Mucosa of stomach (tissue), 1 donor: ENCODE measurements around the gene IL16.
"Not testable (repeated sequence)": the region's sequence is repeated elsewhere in the genome, so short reads cannot be mapped to it uniquely, and the experiment has no call there.

Experiments
- H3K27me3 ChIP-seq: one replicate; pipeline ENCODE4 v1.7.0; 2013; ENCODE audit warnings: mild to moderate bottlenecking, low read length; ENCODE audit not compliant: control insufficient read depth, insufficient read depth
- H3K36me3 ChIP-seq: one replicate; pipeline ENCODE4 v1.7.0; 2013; ENCODE audit warnings: low read length; ENCODE audit not compliant: control insufficient read depth, insufficient read depth
- H3K4me1 ChIP-seq: one replicate; pipeline ENCODE4 v1.7.0; 2013; ENCODE audit warnings: mild to moderate bottlenecking, low read length; ENCODE audit not compliant: control insufficient read depth, insufficient read depth
- H3K4me3 ChIP-seq: one replicate; pipeline ENCODE4 v1.7.0; 2013; ENCODE audit warnings: low read length
- H3K9ac ChIP-seq: one replicate; pipeline ENCODE4 v1.7.0; 2013; ENCODE audit warnings: mild to moderate bottlenecking, low read length, moderate library complexity
- H3K9me3 ChIP-seq: one replicate; pipeline ENCODE4 v1.7.0; 2013; ENCODE audit warnings: mild to moderate bottlenecking, low read length, moderate library complexity; ENCODE audit not compliant: control insufficient read depth
- donor health status: Pancreatic carcinoma.

IL16 gene

DNA sequence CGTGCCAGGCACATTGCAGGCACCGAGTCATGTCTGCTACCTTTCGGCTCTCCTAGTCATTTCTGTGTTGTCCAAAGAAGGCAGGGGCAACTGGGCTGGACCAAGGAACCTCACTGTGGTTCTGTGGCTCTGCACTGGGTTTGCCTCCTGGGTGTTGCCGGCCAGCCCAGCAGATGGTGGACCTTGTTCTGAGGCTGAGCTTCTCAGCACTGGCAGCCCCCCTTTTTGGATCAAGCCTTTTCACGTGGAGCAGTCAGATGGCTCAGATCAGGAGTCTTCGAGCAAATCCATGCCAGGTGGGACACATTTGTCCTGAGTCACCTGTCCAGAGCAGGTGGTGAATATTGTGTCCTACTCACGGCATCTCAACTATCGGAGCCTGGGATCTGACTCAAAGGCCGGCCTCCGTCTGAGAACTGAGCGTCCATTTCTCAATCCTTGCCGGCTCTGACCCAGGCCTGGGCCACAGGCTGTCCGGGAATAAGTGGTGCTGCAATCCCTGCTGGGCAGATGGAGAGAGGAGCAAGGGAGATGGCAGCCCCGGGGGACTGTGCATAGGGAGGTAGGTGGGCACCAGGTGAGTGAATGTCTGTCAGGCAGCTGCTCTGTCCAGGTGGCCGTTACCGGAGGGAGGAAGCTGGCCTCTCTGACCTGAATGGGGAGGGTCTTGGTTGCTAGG lies at the start of gene IL16:
TSS of gene IL16 (plus strand) at position 304 of the 679 bp plus-strand sequence. CDS start 28,521 bp downstream, outside the sequence.
- Histone ChIP-seq H3K4me1 (no peaks in the 10 kb centered on the region), H3K9ac (no peak within 1 kb of the TSS), H3K27me3 (no peaks in the 10 kb centered on the region), H3K4me3 (no peak within 1 kb of the TSS), H3K9me3 (no peaks in the 10 kb centered on the region), H3K36me3 (no peaks in the 10 kb centered on the region)

- no peaks in the 10 kb centered on the region for H3K36me3 ChIP-seq
- no peak overlapping the region for H3K9ac ChIP-seq
- no peaks in the 10 kb centered on the region for H3K9me3 ChIP-seq
- no peaks in the 10 kb centered on the region for H3K27me3 ChIP-seq
- H3K4me1 ChIP-seq, result no peaks in the 10 kb centered on the region
- no peak overlapping the region for H3K4me3 ChIP-seq
Measured at GRCh38 chr15:81151389-81151788, 45.3 kb upstream of the IL16 start.

- Histone ChIP-seq H3K9me3 (no peaks in the 10 kb centered on the region), H3K9ac (no peak overlapping the region), H3K4me3 (no peak overlapping the region), H3K36me3 (no peaks in the 10 kb centered on the region), H3K27me3 (no peaks in the 10 kb centered on the region), H3K4me1 (no peaks in the 10 kb centered on the region)
Measured at GRCh38 chr15:81152339-81152738, 44.3 kb upstream of the IL16 start.

DNA sequence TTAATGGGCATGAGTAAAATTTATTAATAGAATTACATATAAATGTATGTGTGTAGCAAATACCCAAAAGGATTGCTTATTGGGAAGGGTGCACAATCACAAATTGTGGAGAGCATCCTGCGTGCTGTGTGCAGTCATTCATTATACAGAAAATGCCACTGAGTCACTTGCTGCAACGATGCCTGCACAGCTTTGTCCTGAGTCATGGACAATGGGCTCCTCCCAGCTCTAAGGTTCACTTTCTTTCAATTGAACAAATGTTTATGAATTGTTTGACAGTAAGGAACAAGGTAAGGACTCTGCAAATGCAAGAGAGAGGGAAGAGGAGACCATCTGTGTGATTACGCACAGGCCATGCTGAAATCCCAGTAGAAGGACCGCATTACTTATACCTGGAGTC lies 43.9 kb upstream of the IL16 start:
- H3K4me3 ChIP-seq, result no peak overlapping the region
- H3K9me3 ChIP-seq, result no peaks in the 10 kb centered on the region
- H3K27me3 ChIP-seq, result no peaks in the 10 kb centered on the region
- H3K9ac ChIP-seq, result no peak overlapping the region
- H3K36me3 ChIP-seq, result no peaks in the 10 kb centered on the region
- H3K4me1 ChIP-seq, result no peaks in the 10 kb centered on the region

- no peaks in the 10 kb centered on the region for H3K9me3 ChIP-seq
- no peaks in the 10 kb centered on the region for H3K27me3 ChIP-seq
- H3K9ac ChIP-seq, result no peak overlapping the region
- H3K4me3 ChIP-seq, result no peak overlapping the region
- no peaks in the 10 kb centered on the region for H3K36me3 ChIP-seq
- H3K4me1 ChIP-seq, result peaks cover 4% of the 10 kb centered on the region
Measured at GRCh38 chr15:81155375-81156218, 41.1 kb upstream of the IL16 start.

GRCh38 chr15:81156324-81156723 lies 40.4 kb upstream of the IL16 start:
- Histone ChIP-seq H3K36me3 (no peaks in the 10 kb centered on the region), H3K27me3 (no peaks in the 10 kb centered on the region), H3K9ac (no peak overlapping the region), H3K4me1 (peaks cover 10% of the 10 kb centered on the region), H3K9me3 (no peaks in the 10 kb centered on the region), H3K4me3 (no peak overlapping the region)

DNA sequence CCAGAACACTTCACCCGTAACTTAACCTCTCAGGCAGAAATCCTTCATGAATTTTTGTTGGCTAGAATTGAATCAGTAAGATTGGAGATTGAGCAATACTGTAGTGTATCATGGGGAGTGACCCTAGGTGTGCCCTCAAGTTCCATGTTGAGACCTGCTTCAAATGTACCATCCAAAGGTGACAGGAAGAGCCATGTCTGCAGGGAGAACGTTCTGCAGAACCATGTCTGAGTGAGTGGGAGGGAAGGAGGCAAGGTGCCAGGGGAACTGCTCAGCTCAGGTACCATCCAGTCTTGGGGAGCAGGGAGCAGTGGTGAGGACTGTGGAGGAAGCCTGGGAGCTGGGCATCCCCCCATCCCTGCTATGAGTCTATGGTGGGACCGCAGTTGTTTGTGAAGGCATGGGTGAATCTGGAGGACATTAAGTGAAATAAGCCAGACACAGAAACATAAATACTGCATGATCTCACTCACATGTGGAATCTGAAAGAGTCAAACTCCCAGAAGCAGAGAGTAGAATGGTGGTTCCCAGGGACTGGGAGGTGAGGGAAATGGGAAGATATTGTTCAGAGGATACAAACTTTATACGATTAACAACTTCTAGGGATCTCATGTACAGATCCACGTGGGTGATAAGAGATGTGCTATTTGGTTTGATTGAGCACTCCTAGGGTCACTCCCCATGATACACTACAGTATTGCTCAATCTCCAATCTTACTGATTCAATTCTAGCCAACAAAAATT lies 39.3 kb upstream of the IL16 start:
- Histone ChIP-seq H3K4me3 (no peak overlapping the region), H3K36me3 (no peaks in the 10 kb centered on the region)

DNA sequence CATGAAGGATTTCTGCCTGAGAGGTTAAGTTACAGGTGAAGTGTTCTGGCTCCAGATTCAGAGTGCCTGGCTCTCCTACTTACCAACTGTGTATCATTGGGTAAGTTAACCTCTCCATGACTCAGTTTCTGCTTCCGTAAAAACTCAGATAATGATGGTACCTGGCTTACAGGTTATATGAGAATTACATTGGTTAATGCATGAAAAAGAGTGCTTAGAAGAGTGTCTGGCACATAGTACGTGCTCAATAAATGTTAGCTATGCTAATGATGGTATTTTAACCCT lies 38.8 kb upstream of the IL16 start:
- Histone ChIP-seq H3K4me1 (peaks cover 10% of the 10 kb centered on the region), H3K9ac (no peak overlapping the region), H3K27me3 (no peaks in the 10 kb centered on the region), H3K4me3 (no peak overlapping the region), H3K36me3 (no peaks in the 10 kb centered on the region), H3K9me3 (no peaks in the 10 kb centered on the region)

More for the DNA sequence above, 39.3 kb upstream of the IL16 start:
- H3K27me3 ChIP-seq, result no peaks in the 10 kb centered on the region
- peaks cover 10% of the 10 kb centered on the region for H3K4me1 ChIP-seq
- no peak overlapping the region for H3K9ac ChIP-seq
- no peaks in the 10 kb centered on the region for H3K9me3 ChIP-seq

DNA sequence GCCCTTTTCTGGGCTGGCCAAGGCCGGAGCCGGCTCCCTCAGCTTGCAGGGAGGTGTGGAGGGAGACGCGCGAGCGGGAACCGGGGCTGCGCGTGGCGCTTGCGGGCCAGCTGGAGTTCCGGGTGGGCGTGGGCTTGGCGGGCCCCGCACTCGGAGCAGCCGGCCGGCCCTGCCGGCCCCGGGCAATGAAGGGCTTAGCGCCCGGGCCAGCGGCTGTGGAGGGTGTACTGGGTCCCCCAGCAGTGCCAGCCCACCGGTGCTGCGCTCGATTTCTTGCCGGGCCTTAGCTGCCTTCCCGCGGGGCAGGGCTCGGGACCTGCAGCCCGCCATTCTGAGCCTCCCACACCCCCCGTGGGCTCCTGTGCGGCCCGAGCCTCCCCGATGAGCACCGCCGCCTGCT lies 38.1 kb upstream of the IL16 start:
- H3K36me3 ChIP-seq, H3K9ac ChIP-seq, H3K9me3 ChIP-seq, H3K4me3 ChIP-seq, H3K27me3 ChIP-seq: not testable (repeated sequence)
- peaks cover 10% of the 10 kb centered on the region for H3K4me1 ChIP-seq

- H3K9me3 ChIP-seq, result no peaks in the 10 kb centered on the region
- no peaks in the 10 kb centered on the region for H3K36me3 ChIP-seq
- no peak overlapping the region for H3K4me3 ChIP-seq
- no peak overlapping the region for H3K9ac ChIP-seq
- H3K4me1 ChIP-seq, result peaks cover 24% of the 10 kb centered on the region
- H3K27me3 ChIP-seq, result no peaks in the 10 kb centered on the region
Measured at GRCh38 chr15:81160312-81161159, 36.1 kb upstream of the IL16 start.

GRCh38 chr15:81161160-81161673 lies 35.5 kb upstream of the IL16 start:
- H3K27me3 ChIP-seq, result no peaks in the 10 kb centered on the region

More at GRCh38 chr15:81161160-81161673, 35.5 kb upstream of the IL16 start:
- H3K9me3 ChIP-seq, result no peaks in the 10 kb centered on the region
- no peak overlapping the region for H3K9ac ChIP-seq
- no peaks in the 10 kb centered on the region for H3K36me3 ChIP-seq
- H3K4me3 ChIP-seq, result no peak overlapping the region
- H3K4me1 ChIP-seq, result peaks cover 24% of the 10 kb centered on the region
